Right lobe of liver (tissue), 6 donors: ENCODE data around the gene PRKAR2B. TPM values are rescaled to one million over a fixed set of nuclear protein-coding genes. Genes with fewer than 3 reads are reported as not detected.
"Not testable (repeated sequence)": the region's sequence is repeated elsewhere in the genome, so short reads cannot be mapped to it uniquely, and the experiment has no call there.

Experiments
- ATAC-seq, 4 donors: fragments of 200-7000 bp; cut with Tn5 transposase; one replicate each; pipeline ENCODE4 v1.9.1; 2020; ENCODE audit warnings: mild to moderate bottlenecking in 4 of 4, moderate library complexity in 4 of 4
- DNase-seq, 3 donors: peaks; one replicate each; pipeline ENCODE4 v3.0.0-alpha.2; 2020
- H3K27ac ChIP-seq, 3 donors: fragments of 200-600 bp; one replicate each; pipeline ENCODE4 v1.8.0; 2022
- H3K27me3 ChIP-seq, 2 donors: fragments of 200-600 bp; one replicate each; pipeline ENCODE4 v1.8.0; 2022
- H3K36me3 ChIP-seq, 4 donors: fragments of 200-600 bp; sonication (generic) in 1 of 4; one replicate each; pipeline versions ENCODE4 v1.5.1 to v1.8.0; 2017 to 2022; ENCODE audit warnings: control low read depth in 1 of 4
- H3K4me1 ChIP-seq, 4 donors: fragments of 200-600 bp; sonication (generic) in 1 of 4; one replicate each; pipeline versions ENCODE4 v1.5.1 to v1.8.0; 2017 to 2022; ENCODE audit warnings: control low read depth in 1 of 4
- H3K4me3 ChIP-seq, 3 donors: fragments of 200-600 bp; one replicate each; pipeline ENCODE4 v1.8.0; 2022
- H3K9me3 ChIP-seq, 4 donors: fragments of 200-600 bp; sonication (generic) in 1 of 4; one replicate each; pipeline versions ENCODE4 v1.5.1 to v1.8.0; 2017 to 2022; ENCODE audit warnings: control low read depth in 1 of 4
- POLR2A ChIP-seq: fragments of 450-650 bp; IDR thresholded peaks from one replicate; pipeline ENCODE4 v1.6.1; 2017; ENCODE audit warnings: antibody characterized with exemption, mild to moderate bottlenecking
- WGBS: methylation state at CpG from one replicate; pipeline ENCODE4 v1.1.6; 2018; ENCODE audit warnings: low coverage, low lambda C conversion rate; ENCODE audit not compliant: insufficient coverage; ENCODE audit errors: missing lambda C conversion rate; 5-methylcytosine and 5-hydroxymethylcytosine counted together
- intact Hi-C, 2 donors: fragments of 100-400 bp; cut with DNase I; formaldehyde crosslinking; loops; one replicate each; pipeline versions ENCODE4 v1.11.2 to v1.14.1; 2022
- total RNA-seq, 6 experiments: library from RNA; depleted of rRNA in 2 of 6; stranded (reverse); fragments of >200 nt in 2 of 6; fragmentation: NEBNext Ultra II Directional in 3 of 6; extraction: Animal tissue kit (Norgen Biotek cat#: 25700) in 3 of 6; gene quantifications; one replicate each; pipeline versions ENCODE4 v1.1.0 to v1.2.4, GENCODE V29; 2016 to 2023
- TF ChIP-seq, protein P1 (sequence below), 4 donors: fragments of 200-600 bp in 3 of 4; fragments of 450-650 bp in 1 of 4; IDR thresholded peaks; one replicate each; pipeline versions ENCODE4 v1.5.1 to v1.8.0; 2016 to 2022; ENCODE audit warnings: antibody characterized with exemption in 4 of 4, mild to moderate bottlenecking in 2 of 4
- donor health status: DM: no; HTN: yes; CAD: no.
- donor health status: DM: no; HTN: no; CAD: no.
- donor health status: DM: no; HTN: no; CAD: no.
- donor health status: DM: no; HTN: yes; CAD: no.
- donor health status: DM: no; HTN: yes; CAD: no.

The PRKAR2B gene
- total RNA-seq, 6 experiments from 2014 or later: 1.4 to 2.9 (median 1.8) TPM

DNA sequence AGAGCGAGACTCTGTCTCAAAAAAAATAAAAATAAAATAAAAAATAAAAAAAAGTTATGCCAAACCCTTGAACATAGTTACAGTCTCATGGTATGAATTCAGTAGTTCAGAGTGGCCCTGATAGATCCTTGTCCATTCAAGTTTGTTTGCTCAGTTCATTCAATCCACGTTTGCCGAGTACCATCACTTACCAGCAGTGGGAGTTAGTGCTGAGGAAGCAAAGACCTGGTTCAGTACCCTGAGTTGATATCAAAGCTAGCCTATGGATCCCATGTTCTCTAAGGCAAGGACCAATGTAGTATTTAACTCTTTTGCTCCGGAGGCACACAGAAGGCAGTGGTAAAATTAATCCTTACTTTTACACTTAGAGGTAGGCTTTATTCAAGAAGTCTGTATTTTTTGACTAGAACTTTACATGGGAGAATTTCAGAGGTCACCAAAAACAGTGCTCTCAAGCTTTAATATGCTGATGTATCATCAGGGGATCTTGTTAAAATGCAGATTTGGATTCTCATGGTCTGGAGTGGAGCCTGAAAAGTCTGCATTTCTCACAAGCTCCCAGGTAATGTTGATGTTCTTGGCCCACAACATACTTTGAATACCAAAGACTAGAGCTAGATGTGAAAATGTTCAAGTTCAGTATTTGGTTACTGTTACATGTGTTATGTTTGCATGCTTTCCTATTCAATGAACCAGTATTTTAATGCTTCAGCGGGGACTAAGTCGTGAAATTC, 86.1 kb downstream of the PRKAR2B start:
- Histone ChIP-seq H3K27ac (no peak overlapping the region), H3K9me3 (no peaks in the 10 kb centered on the region), H3K27me3 (no peaks in the 10 kb centered on the region), H3K4me3 (no peak overlapping the region), H3K4me1 (no peaks in the 10 kb centered on the region), H3K36me3 (no peaks in the 10 kb centered on the region)
- ATAC-seq (peak in 1 of 4 donors; percentile 27), DNase-seq (no peak)
- 37% methylated on average over 5 of the region's 6 CpGs for WGBS
- intact Hi-C loops: no loop called here
- TF ChIP-seq, protein P1, sequence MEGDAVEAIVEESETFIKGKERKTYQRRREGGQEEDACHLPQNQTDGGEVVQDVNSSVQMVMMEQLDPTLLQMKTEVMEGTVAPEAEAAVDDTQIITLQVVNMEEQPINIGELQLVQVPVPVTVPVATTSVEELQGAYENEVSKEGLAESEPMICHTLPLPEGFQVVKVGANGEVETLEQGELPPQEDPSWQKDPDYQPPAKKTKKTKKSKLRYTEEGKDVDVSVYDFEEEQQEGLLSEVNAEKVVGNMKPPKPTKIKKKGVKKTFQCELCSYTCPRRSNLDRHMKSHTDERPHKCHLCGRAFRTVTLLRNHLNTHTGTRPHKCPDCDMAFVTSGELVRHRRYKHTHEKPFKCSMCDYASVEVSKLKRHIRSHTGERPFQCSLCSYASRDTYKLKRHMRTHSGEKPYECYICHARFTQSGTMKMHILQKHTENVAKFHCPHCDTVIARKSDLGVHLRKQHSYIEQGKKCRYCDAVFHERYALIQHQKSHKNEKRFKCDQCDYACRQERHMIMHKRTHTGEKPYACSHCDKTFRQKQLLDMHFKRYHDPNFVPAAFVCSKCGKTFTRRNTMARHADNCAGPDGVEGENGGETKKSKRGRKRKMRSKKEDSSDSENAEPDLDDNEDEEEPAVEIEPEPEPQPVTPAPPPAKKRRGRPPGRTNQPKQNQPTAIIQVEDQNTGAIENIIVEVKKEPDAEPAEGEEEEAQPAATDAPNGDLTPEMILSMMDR (IDR thresholded peaks at IDR 0.05): peak in 1 of 4 donors; percentile 6
- TF ChIP-seq POLR2A: no peak

DNA sequence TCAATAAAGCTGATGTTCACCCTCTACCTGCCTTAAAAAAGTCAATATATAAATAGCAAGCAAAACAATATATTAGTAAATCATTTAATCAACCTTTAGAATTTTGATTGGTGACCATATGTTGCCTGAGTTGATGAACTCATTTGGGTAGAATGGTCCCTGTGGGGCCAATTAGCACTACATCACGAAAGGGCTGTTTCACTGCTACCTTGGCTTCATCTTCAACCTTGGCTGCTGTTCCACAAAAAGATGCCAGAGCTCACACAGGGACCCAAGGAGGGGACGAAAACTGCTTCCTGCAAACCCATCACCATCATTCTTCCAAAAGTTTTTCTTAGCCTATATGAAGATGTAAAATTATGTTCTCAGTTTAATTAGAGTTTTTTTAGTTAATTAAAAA, 88.9 kb downstream of the PRKAR2B start:
- WGBS: 57% methylated on average over 2 of the region's 2 CpGs
- DNase-seq: no peak

GRCh38 chr7:107138696-107139420, 94.4 kb downstream of the PRKAR2B start:
- no peak for TF ChIP-seq POLR2A
- TF ChIP-seq, protein P1 (IDR thresholded peaks at IDR 0.05): no peak
- H3K4me3 ChIP-seq: no peak overlapping the region

More for the DNA sequence above, 88.9 kb downstream of the PRKAR2B start:
- no peak for ATAC-seq
- H3K4me3 ChIP-seq: no peak overlapping the region
- intact Hi-C loops: no loop called here
- no peak for TF ChIP-seq POLR2A
- TF ChIP-seq, protein P1 (IDR thresholded peaks at IDR 0.05): no peak
- no peaks in the 10 kb centered on the region for H3K36me3 ChIP-seq
- no peak overlapping the region for H3K27ac ChIP-seq
- no peaks in the 10 kb centered on the region for H3K27me3 ChIP-seq
- H3K9me3 ChIP-seq: no peaks in the 10 kb centered on the region
- no peaks in the 10 kb centered on the region for H3K4me1 ChIP-seq

GRCh38 chr7:107143875-107144274, 99.4 kb downstream of the PRKAR2B start:
- not testable (repeated sequence) for H3K36me3 ChIP-seq, ATAC-seq, DNase-seq, H3K9me3 ChIP-seq, H3K4me1 ChIP-seq, H3K27ac ChIP-seq, H3K4me3 ChIP-seq, H3K27me3 ChIP-seq
- intact Hi-C loops: loop anchor here in 1 of 2 donors (10.0 kb wide), 1 partner anchor 349 kb away; no protein-coding TSS in a partner anchor
- WGBS: 85% methylated on average over 5 of the region's 5 CpGs

More at GRCh38 chr7:107138696-107139420, 94.4 kb downstream of the PRKAR2B start:
- 38% methylated on average over 1 of the region's 7 CpGs for WGBS
- Histone ChIP-seq H3K36me3 (no peaks in the 10 kb centered on the region), H3K9me3 (no peaks in the 10 kb centered on the region), H3K4me1 (no peaks in the 10 kb centered on the region), H3K27me3 (no peaks in the 10 kb centered on the region), H3K27ac (no peak overlapping the region)
- ATAC-seq (no peak), DNase-seq (no peak)
- intact Hi-C loops: no loop called here
